Measurements from ENCODE around the gene FHOD3.

The FHOD3 gene

DNA sequence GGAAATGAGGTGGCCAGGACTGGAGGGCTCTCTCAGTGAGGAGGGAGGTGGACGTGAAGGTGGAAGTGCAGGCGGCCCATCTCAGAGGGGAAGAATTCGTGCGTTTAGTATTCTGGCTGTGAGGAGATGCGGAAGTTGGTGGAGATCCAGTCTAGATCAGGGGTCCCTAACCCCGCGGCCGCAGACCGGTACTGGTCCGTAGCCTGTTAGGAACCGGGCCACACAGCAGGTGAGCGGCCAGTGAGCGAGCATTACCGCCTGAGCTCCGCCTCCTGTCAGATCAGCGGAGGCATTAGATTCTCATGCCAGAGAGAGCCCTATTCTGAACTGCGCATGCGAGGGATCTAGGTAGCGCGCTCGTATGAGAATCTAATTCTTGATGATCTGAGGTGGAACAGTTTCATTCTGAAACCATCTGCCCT is 1.6 kb upstream of the FHOD3 start:
- Histone ChIP-seq H3K79me2 (ENCODE audit: low read length) (no peaks in the 10 kb centered on the region), H3F3A (ENCODE audit: insufficient read depth, low read length) (no peaks in the 10 kb centered on the region), H3K4me1 (ENCODE audit: low read length) (no peaks in the 10 kb centered on the region; the same call in 1 of the 2 replicates), H2AFZ (ENCODE audit: low read length) (no peak overlapping the region), H3K27me3 (replicated peaks; ENCODE audit: insufficient read depth, low read length) (no peaks in the 10 kb centered on the region), H3K4me3 (ENCODE audit: low read length) (no peak overlapping the region), H3K27ac (ENCODE audit: low read length) (no peak overlapping the region), H3K9ac (ENCODE audit: low read length) (no peak overlapping the region), H3K9me3 (replicated peaks; ENCODE audit: insufficient read depth, low read length) (no peaks in the 10 kb centered on the region), H3K9me2 (replicated peaks; ENCODE audit: insufficient read depth, low read length) (no peaks in the 10 kb centered on the region), H3K4me2 (ENCODE audit: low read depth, low read length) (no peak overlapping the region), H4K20me1 (ENCODE audit: insufficient read depth, low read length) (no peaks in the 10 kb centered on the region), H3K36me3 (replicated peaks; ENCODE audit: insufficient read depth, low read length) (no peaks in the 10 kb centered on the region)
- no peak for TF ChIP-seq EZH2 (optimal IDR thresholded peaks at IDR 0.05; ENCODE audit: low read depth, low read length)
- DNase-seq, result no peak

GRCh38 chr18:36296650-36297416 is 680 bp upstream of the FHOD3 start:
- Histone ChIP-seq H2AFZ (ENCODE audit: low read length) (peak overlapping the region; percentile 96), H3K27ac (ENCODE audit: low read length) (no peak overlapping the region), H3K27me3 (replicated peaks; ENCODE audit: insufficient read depth, low read length) (no peaks in the 10 kb centered on the region), H3K9ac (ENCODE audit: low read length) (peak overlapping the region; percentile 10; the same call in 1 of the 2 replicates), H3K9me2 (replicated peaks; ENCODE audit: insufficient read depth, low read length) (no peaks in the 10 kb centered on the region), H3F3A (ENCODE audit: insufficient read depth, low read length) (no peaks in the 10 kb centered on the region), H4K20me1 (ENCODE audit: insufficient read depth, low read length) (no peaks in the 10 kb centered on the region), H3K4me3 (ENCODE audit: low read length) (peak overlapping the region; percentile 67), H3K79me2 (ENCODE audit: low read length) (no peaks in the 10 kb centered on the region), H3K4me1 (ENCODE audit: low read length) (no peaks in the 10 kb centered on the region; the same call in 1 of the 2 replicates), H3K36me3 (replicated peaks; ENCODE audit: insufficient read depth, low read length) (no peaks in the 10 kb centered on the region), H3K4me2 (ENCODE audit: low read depth, low read length) (peak overlapping the region; percentile 94), H3K9me3 (replicated peaks; ENCODE audit: insufficient read depth, low read length) (no peaks in the 10 kb centered on the region)
- peak; percentile 28 for DNase-seq
- TF ChIP-seq EZH2 (optimal IDR thresholded peaks at IDR 0.05; ENCODE audit: low read depth, low read length), result no peak
- TF ChIP-seq EZH2phosphoT487 (IDR thresholded peaks at IDR 0.05; ENCODE audit: low read length), result no peak
- peak; percentile 36 for TF ChIP-seq CTCF (IDR thresholded peaks at IDR 0.05; ENCODE audit: low read length)

DNA sequence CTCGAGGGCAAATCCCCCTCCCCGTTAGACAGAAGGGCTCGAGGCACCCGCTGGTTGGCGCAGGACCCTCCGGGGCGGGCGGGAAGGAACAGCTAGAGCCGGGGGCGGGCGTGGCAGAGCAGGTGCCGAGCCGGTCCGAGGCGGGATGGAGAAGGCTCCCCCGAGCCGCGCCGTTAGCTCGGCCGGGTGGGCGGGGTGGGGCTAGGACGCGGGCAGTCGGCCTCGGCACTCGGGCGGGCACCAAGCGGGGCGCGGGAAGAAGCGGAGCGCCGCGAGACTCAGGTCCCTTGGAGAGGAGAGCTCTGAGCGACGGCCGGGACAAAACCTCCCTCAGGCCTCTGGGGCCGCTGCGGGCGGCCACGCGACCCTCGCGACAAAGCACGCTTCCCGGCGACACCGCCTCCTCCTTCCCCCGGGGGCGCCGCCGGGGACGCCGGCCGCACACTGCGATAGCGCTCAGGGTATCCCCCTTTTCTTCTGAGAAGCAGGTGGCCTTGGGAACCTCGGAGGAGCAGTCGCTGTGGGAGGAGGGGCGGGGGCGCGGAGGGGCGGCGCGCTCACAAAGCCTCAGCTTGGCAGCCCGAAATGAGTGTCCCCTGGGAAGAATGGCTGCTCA is 721 bp downstream of the FHOD3 start:
- Histone ChIP-seq H3K9me3 (replicated peaks; ENCODE audit: insufficient read depth, low read length) (no peaks in the 10 kb centered on the region), H3K4me3 (ENCODE audit: low read length) (peak overlapping the region; percentile 68), H3K27me3 (replicated peaks; ENCODE audit: insufficient read depth, low read length) (no peaks in the 10 kb centered on the region), H4K20me1 (ENCODE audit: insufficient read depth, low read length) (no peaks in the 10 kb centered on the region), H3K9ac (ENCODE audit: low read length) (peak overlapping the region; percentile 25; the same call in 1 of the 2 replicates), H3K79me2 (ENCODE audit: low read length) (no peaks in the 10 kb centered on the region), H3K9me2 (replicated peaks; ENCODE audit: insufficient read depth, low read length) (no peaks in the 10 kb centered on the region), H3K36me3 (replicated peaks; ENCODE audit: insufficient read depth, low read length) (no peaks in the 10 kb centered on the region), H3K27ac (ENCODE audit: low read length) (no peak overlapping the region), H3K4me1 (ENCODE audit: low read length) (no peaks in the 10 kb centered on the region; the same call in 1 of the 2 replicates), H2AFZ (ENCODE audit: low read length) (peak overlapping the region; percentile 88), H3F3A (ENCODE audit: insufficient read depth, low read length) (no peaks in the 10 kb centered on the region), H3K4me2 (ENCODE audit: low read depth, low read length) (peak overlapping the region; percentile 99)
- TF ChIP-seq EZH2phosphoT487 (IDR thresholded peaks at IDR 0.05; ENCODE audit: low read length), result no peak
- no peak for TF ChIP-seq CTCF (IDR thresholded peaks at IDR 0.05; ENCODE audit: low read length)
- no peak for TF ChIP-seq EZH2 (optimal IDR thresholded peaks at IDR 0.05; ENCODE audit: low read depth, low read length)
- DNase-seq, result no peak

Data from MM.1S (cell line).